ENCODE measurements around the gene CERS6. TPM values are rescaled to one million over a fixed set of nuclear protein-coding genes. Genes with fewer than 3 reads are reported as not detected.
A peak's percentile ranks its signal among the peaks of the same experiment; 100 is the strongest.

Gene CERS6
- total RNA-seq, 1 donor from 2014 or later = 27.7 TPM

DNA sequence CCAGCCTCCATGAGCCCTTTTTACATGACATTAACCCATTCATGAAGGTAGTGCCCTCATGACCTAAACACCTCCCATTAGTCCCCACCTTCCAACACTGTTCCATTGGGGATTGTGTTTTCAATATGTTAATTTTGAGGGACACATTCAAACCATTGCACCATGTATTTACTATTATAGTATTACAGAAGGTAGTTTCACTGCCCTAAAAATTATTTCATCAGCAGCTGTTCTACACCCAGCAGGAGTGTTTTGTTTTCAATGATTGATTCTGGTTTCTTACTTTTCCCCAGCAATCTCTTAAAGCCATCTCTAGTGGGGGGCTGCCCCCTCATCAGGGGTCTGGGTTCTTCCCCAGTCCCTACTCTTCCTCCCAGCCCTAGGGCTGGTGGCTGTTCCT is 71.9 kb downstream of the CERS6 start:
- peak overlapping the region; percentile 76 for H3K27ac ChIP-seq
- peaks cover 79% of the 10 kb centered on the region for H3K4me1 ChIP-seq
- TF ChIP-seq, protein P1, sequence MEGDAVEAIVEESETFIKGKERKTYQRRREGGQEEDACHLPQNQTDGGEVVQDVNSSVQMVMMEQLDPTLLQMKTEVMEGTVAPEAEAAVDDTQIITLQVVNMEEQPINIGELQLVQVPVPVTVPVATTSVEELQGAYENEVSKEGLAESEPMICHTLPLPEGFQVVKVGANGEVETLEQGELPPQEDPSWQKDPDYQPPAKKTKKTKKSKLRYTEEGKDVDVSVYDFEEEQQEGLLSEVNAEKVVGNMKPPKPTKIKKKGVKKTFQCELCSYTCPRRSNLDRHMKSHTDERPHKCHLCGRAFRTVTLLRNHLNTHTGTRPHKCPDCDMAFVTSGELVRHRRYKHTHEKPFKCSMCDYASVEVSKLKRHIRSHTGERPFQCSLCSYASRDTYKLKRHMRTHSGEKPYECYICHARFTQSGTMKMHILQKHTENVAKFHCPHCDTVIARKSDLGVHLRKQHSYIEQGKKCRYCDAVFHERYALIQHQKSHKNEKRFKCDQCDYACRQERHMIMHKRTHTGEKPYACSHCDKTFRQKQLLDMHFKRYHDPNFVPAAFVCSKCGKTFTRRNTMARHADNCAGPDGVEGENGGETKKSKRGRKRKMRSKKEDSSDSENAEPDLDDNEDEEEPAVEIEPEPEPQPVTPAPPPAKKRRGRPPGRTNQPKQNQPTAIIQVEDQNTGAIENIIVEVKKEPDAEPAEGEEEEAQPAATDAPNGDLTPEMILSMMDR (IDR thresholded peaks at IDR 0.05) = no peak
- TF ChIP-seq POLR2A (IDR thresholded peaks at IDR 0.05) (no peak), POLR2AphosphoS5 (IDR thresholded peaks at IDR 0.05; ENCODE audit: insufficient read depth in 1 of 2, low read depth in 1 of 2) (no peak)
- intact Hi-C loops (cut with DNase I) = loop anchor here (5.0 kb wide), 1 partner anchor 71 kb away; the partner anchor contains the start of gene CERS6
- no peaks in the 10 kb centered on the region for H3K27me3 ChIP-seq
- no peak overlapping the region for H3K4me3 ChIP-seq
- no peak for DNase-seq (ENCODE audit: extremely low spot score in 2 of 2)
- no peaks in the 10 kb centered on the region for H3K9me3 ChIP-seq
- H3K36me3 ChIP-seq = no peaks in the 10 kb centered on the region

DNA sequence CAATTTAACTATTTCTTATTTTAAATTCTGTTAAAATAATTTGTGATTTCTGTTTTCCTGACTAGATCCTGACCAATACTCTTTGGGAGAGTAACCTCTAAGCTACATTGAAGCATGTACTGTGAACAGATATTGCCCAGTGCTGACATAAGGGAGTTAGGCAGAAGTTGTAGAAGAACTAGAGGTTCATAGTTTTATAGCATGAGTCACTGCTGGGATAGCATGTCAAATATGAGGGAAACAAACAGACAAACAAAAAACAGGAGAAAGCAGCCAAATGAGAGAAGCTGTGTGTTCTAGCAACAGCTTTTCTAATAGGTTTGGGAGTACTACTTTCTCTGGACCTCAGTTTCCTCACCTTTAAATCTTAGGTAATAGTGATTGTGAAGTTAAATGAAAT is 72.4 kb downstream of the CERS6 start:
- intact Hi-C loops (cut with DNase I) = loop anchor here (5.0 kb wide), 1 partner anchor 71 kb away; the partner anchor contains the start of gene CERS6
- no peaks in the 10 kb centered on the region for H3K9me3 ChIP-seq
- peak overlapping the region; percentile 76 for H3K27ac ChIP-seq
- no peaks in the 10 kb centered on the region for H3K27me3 ChIP-seq
- no peak for DNase-seq (ENCODE audit: extremely low spot score in 2 of 2)
- TF ChIP-seq POLR2AphosphoS5 (IDR thresholded peaks at IDR 0.05; ENCODE audit: insufficient read depth in 1 of 2, low read depth in 1 of 2) = no peak
- TF ChIP-seq, protein P1 (IDR thresholded peaks at IDR 0.05) = no peak
- no peak for TF ChIP-seq POLR2A (IDR thresholded peaks at IDR 0.05)
- H3K36me3 ChIP-seq = no peaks in the 10 kb centered on the region
- H3K4me1 ChIP-seq = peaks cover 83% of the 10 kb centered on the region
- H3K4me3 ChIP-seq = no peak overlapping the region

DNA sequence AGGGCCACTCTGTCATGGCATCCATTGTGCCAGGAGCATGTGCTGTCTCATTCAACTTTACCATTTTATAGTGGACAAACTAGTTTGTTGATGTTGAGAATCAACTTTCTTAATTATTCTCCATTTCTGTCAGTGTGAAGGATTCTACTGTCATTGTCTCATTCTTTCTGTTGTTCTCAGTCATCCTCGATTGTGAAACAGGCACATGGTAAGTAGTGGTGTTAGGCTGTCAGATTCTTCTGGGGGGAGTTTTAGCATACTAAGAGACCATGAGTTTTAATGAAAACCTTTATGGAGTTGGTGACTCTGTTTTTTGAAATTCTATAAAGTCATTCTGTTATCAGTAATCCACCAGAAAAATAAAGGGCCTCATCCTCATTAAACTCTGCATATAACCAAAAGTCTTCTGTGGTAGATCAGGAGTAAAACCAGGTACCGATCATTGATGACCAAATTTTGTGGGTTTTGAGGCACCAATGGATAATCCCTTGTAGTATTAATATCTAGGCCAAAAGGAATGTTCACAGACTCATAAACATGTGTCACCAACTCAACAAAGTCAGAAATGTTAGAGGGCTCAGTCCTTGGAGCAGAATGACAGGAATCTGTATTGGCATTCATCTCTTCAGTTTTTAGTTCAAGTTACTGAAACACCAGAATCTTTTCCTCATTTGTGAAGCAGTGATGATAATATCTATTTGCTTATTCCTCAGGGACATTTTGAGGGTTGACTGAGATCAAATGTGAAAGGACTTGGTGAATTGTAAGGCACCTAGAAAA is 73.2 kb downstream of the CERS6 start:
- DNase-seq (ENCODE audit: extremely low spot score in 2 of 2) = no peak
- Histone ChIP-seq H3K4me3 (no peak overlapping the region), H3K9me3 (no peaks in the 10 kb centered on the region), H3K27me3 (no peaks in the 10 kb centered on the region), H3K4me1 (peaks cover 89% of the 10 kb centered on the region), H3K36me3 (no peaks in the 10 kb centered on the region), H3K27ac (peak overlapping the region; percentile 76)
- intact Hi-C loops (cut with DNase I) = loop anchor here (5.0 kb wide), 1 partner anchor 72 kb away; the partner anchor contains the start of gene CERS6
- no peak for TF ChIP-seq POLR2A (IDR thresholded peaks at IDR 0.05)
- no peak for TF ChIP-seq POLR2AphosphoS5 (IDR thresholded peaks at IDR 0.05; ENCODE audit: insufficient read depth in 1 of 2, low read depth in 1 of 2)
- TF ChIP-seq, protein P1 (IDR thresholded peaks at IDR 0.05) = no peak

DNA sequence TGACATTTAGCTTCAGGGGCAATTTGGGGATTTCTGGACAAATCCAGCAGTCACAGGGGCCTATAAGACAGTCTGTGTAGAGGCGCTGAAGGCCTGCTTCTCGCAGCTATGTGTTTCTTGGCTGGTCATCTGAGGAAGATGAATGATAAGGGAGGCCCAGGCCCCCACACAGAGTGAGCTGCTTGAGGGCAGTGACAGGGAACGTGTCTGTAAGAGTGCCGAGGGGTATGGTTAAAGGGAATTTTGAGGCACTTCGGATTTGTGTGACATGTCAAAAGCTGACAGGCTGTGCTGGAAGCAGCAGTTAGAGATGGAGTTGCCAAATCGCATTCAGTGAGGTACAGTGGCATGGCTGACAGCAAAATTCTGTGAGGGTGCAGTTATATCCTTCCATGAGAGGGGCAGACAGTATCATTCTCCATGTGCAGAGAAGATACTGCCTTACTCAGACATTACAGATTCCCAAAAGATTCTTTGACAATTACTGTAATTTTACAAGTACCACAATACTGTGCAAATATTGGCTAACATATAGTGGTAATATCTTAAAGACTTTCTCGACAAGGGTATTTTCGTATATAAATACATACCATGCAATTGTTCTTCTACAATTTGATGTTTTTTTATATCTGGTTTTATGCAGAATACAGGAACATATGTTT is 74.0 kb downstream of the CERS6 start:
- Histone ChIP-seq H3K9me3 (no peaks in the 10 kb centered on the region), H3K36me3 (no peaks in the 10 kb centered on the region), H3K4me1 (peaks cover 87% of the 10 kb centered on the region), H3K27me3 (no peaks in the 10 kb centered on the region), H3K27ac (peak overlapping the region; percentile 76), H3K4me3 (no peak overlapping the region)
- intact Hi-C loops (cut with DNase I) = loop anchor here (5.0 kb wide), 1 partner anchor 73 kb away; the partner anchor contains the start of gene CERS6
- TF ChIP-seq POLR2A (IDR thresholded peaks at IDR 0.05) (no peak), POLR2AphosphoS5 (IDR thresholded peaks at IDR 0.05; ENCODE audit: insufficient read depth in 1 of 2, low read depth in 1 of 2) (no peak)
- TF ChIP-seq, protein P1 (IDR thresholded peaks at IDR 0.05) = no peak
- DNase-seq (ENCODE audit: extremely low spot score in 2 of 2) = no peak
